Endothelial cell of umbilical vein (primary cell): ENCODE results near the gene MAP7D3. TPM values are rescaled to one million over a fixed set of nuclear protein-coding genes. Genes with fewer than 3 reads are reported as not detected.

ENCODE experiments used
- BruUV-seq: library from RNA; stranded (reverse); fragments of 400-500 nt; replicated peaks from 2 replicates; lab custom pipeline; 2021; lab: Mats Ljungman, UMichigan
- CTCF ChIA-PET: fragments of 300-600, 350-600 bp; sonication (Branson Sonifier 250); formaldehyde crosslinking; loops from one replicate; lab custom pipeline; 2021; ENCODE audit warnings: antibody characterized with exemption, inconsistent platforms; lab: Charles Lee
- POLR2A ChIA-PET: fragments of 300-600, 350-600 bp; sonication (Branson Sonifier 250); formaldehyde crosslinking; loops from one replicate; lab custom pipeline; 2021; ENCODE audit warnings: antibody characterized with exemption, inconsistent platforms; lab: Charles Lee
- DNase-seq: peaks from one replicate; pipeline ENCODE4 v3.0.0-alpha.2; 2011; ENCODE audit warnings: low read depth, low spot score
- FAIRE-seq: peaks from 2 replicates; lab custom pipeline; 2011; peaks lifted over from hg19 to GRCh38; lab: Jason Lieb, UNC
- H2AFZ ChIP-seq: 2 replicates; pipeline ENCODE4 v1.6.0; 2012; ENCODE audit warnings: low read depth, low read length, control low read depth, inconsistent platforms
- H3K27ac ChIP-seq: 2 replicates; pipeline ENCODE4 v1.5.1; 2011; ENCODE audit warnings: low read depth, mild to moderate bottlenecking, control low read depth, low read length, moderate library complexity; ENCODE audit not compliant: insufficient read depth
- H3K27me3 ChIP-seq, 2 experiments: 2 replicates each; pipeline versions ENCODE4 v1.6.0 to v1.6.1; 2011; ENCODE audit warnings: low read length in 2 of 2, mixed read lengths in 1 of 2; ENCODE audit not compliant: control insufficient read depth in 2 of 2, insufficient read depth in 2 of 2
- H3K36me3 ChIP-seq, 2 experiments: 2 replicates in 1 of 2; 3 replicates in 1 of 2; pipeline ENCODE4 v1.5.1; 2011; ENCODE audit warnings: low read length in 2 of 2, mild to moderate bottlenecking in 1 of 2, moderate library complexity in 1 of 2; ENCODE audit not compliant: control insufficient read depth in 2 of 2, insufficient read depth in 2 of 2; ENCODE audit errors: extremely low read depth in 1 of 2
- H3K4me1 ChIP-seq: 3 replicates; pipeline ENCODE4 v1.5.1; 2011; ENCODE audit warnings: mild to moderate bottlenecking, low read length; ENCODE audit not compliant: control insufficient read depth, insufficient read depth; ENCODE audit errors: extremely low read depth
- H3K4me2 ChIP-seq: 2 replicates; pipeline ENCODE4 v1.6.1; 2011; ENCODE audit warnings: low read length, control low read depth, mixed read lengths; ENCODE audit not compliant: insufficient read depth
- H3K4me3 ChIP-seq, 3 experiments: fragments of 200-600 bp in 1 of 3; sonication (generic), shearing (Covaris generic) in 1 of 3; replicated peaks in 1 of 3; 2 replicates each; pipeline ENCODE4 v1.5.1; 2011 to 2016; ENCODE audit warnings: control low read depth in 3 of 3, low read length in 3 of 3, mild to moderate bottlenecking in 2 of 3, inconsistent platforms in 1 of 3, low read depth in 1 of 3, moderate library complexity in 1 of 3; ENCODE audit not compliant: insufficient read depth in 1 of 3
- H3K79me2 ChIP-seq: 2 replicates; pipeline ENCODE4 v1.6.0; 2012; ENCODE audit warnings: low read length, inconsistent platforms; ENCODE audit not compliant: control insufficient read depth, insufficient read depth
- H3K9ac ChIP-seq: replicated peaks from 2 replicates; pipeline ENCODE3; 2011; ENCODE audit warnings: low read length, control low read depth; ENCODE audit not compliant: insufficient read depth; ENCODE audit errors: extremely low read depth
- H3K9me1 ChIP-seq: replicated peaks from 3 replicates; pipeline ENCODE4 v1.6.0; 2011; ENCODE audit warnings: mild to moderate bottlenecking, low read length; ENCODE audit not compliant: control insufficient read depth, insufficient read depth; ENCODE audit errors: extremely low read depth
- H3K9me3 ChIP-seq: replicated peaks from 2 replicates; pipeline ENCODE4 v1.5.1; 2012; ENCODE audit warnings: low read length, inconsistent platforms; ENCODE audit not compliant: control insufficient read depth, insufficient read depth
- H4K20me1 ChIP-seq: replicated peaks from 2 replicates; pipeline ENCODE3; 2011; ENCODE audit warnings: mild to moderate bottlenecking, low read length; ENCODE audit not compliant: control insufficient read depth, insufficient read depth; ENCODE audit errors: extremely low read depth
- CTCF ChIP-seq, 2 donors: IDR thresholded peaks; 1 replicate in 1 of 2; 2 replicates in 1 of 2; pipeline ENCODE4 v1.5.1; 2011; ENCODE audit warnings: low read length in 2 of 2, mild to moderate bottlenecking in 2 of 2, moderate library complexity in 2 of 2, control low read depth in 1 of 2, inconsistent platforms in 1 of 2, low read depth in 1 of 2; ENCODE audit not compliant: insufficient read depth in 1 of 2; ENCODE audit errors: extremely low read depth in 1 of 2
- EZH2 ChIP-seq: IDR thresholded peaks from 2 replicates; pipeline ENCODE4 v1.6.1; 2012; ENCODE audit warnings: borderline replicate concordance, low read depth, mild to moderate bottlenecking, moderate library complexity, low read length, inconsistent platforms; ENCODE audit not compliant: severe bottlenecking
- FOS ChIP-seq: IDR thresholded peaks from 2 replicates; pipeline ENCODE4 v1.6.1; 2011; ENCODE audit warnings: mild to moderate bottlenecking, low read length, moderate library complexity, borderline replicate concordance; ENCODE audit not compliant: insufficient read depth
- GATA2 ChIP-seq: IDR thresholded peaks from 2 replicates; pipeline ENCODE4 v1.7.0; 2011; ENCODE audit warnings: low read depth, mild to moderate bottlenecking, moderate library complexity, mixed read lengths, low read length; ENCODE audit not compliant: insufficient read length, insufficient read depth
- JUN ChIP-seq: IDR thresholded peaks from 2 replicates; pipeline ENCODE4 v1.6.1; 2011; ENCODE audit warnings: borderline replicate concordance, low read depth; ENCODE audit not compliant: insufficient read length, insufficient read depth
- MAX ChIP-seq: IDR thresholded peaks from 2 replicates; pipeline ENCODE4 v1.6.1; 2011; ENCODE audit not compliant: insufficient read depth, insufficient read length
- MYC ChIP-seq: IDR thresholded peaks from one replicate; pipeline ENCODE4 v1.6.1; 2011; ENCODE audit warnings: mild to moderate bottlenecking, low read depth, low read length
- POLR2A ChIP-seq: IDR thresholded peaks from 2 replicates; pipeline ENCODE4 v1.6.1; 2012; ENCODE audit warnings: low read depth, mild to moderate bottlenecking, control low read depth, low read length
- POLR2AphosphoS5 ChIP-seq: IDR thresholded peaks from 2 replicates; pipeline ENCODE4 v1.6.1; 2012; ENCODE audit warnings: low read depth, mild to moderate bottlenecking, control low read depth, low read length, moderate library complexity; ENCODE audit not compliant: insufficient read depth
- dilution Hi-C: fragments of 300-500 bp; cut with MboI; formaldehyde crosslinking; loops from one replicate; pipeline ENCODE4 v1.15.0; 2019; ENCODE audit warnings: low sequenced_read_pairs; ENCODE audit not compliant: extremely low pct_ligation_motif_present
- intact Hi-C: fragments of 100-400 bp; cut with micrococcal nuclease; formaldehyde crosslinking; loops from one replicate; pipeline ENCODE4 v1.10.0; 2022
- polyA plus RNA-seq, 4 experiments: library from polyadenylated mRNA; depleted of rRNA in 3 of 4; stranded (reverse) in 3 of 4; unstranded in 1 of 4; fragments of >200 nt; gene quantifications; 2 replicates each; pipeline versions ENCODE4 v1.2.1 to v1.2.3, GENCODE V29; 2011 to 2012; ENCODE audit warnings: missing spikeins in 1 of 4
- total RNA-seq: library from RNA; stranded (reverse); gene quantifications from 2 replicates; pipeline ENCODE4 v1.2.3, GENCODE V29; 2021

MAP7D3 gene
- total and polyA plus RNA-seq, 2 donors (not counting 3 experiments of a cell fraction or from before 2014, with no cell fraction given), result 6.5 to 22.8 TPM

GRCh38 chrX:136203438-136203837, 47.8 kb downstream of the MAP7D3 start:
- intact Hi-C loops, result no loop called here
- Histone ChIP-seq H3K4me3 (no peak overlapping the region), H3K79me2 (no peaks in the 10 kb centered on the region), H3K4me2 (no peak overlapping the region), H3K9me3 (no peaks in the 10 kb centered on the region), H2AFZ (no peak overlapping the region), H3K27ac (no peak overlapping the region), H3K27me3 (no peaks in the 10 kb centered on the region), H3K4me1 (peaks cover 13% of the 10 kb centered on the region), H4K20me1 (no peaks in the 10 kb centered on the region), H3K9ac (no peak overlapping the region), H3K9me1 (no peaks in the 10 kb centered on the region), H3K36me3 (no peaks in the 10 kb centered on the region)
- TF ChIP-seq GATA2 (no peak), JUN (no peak), MYC (no peak), CTCF (IDR thresholded peaks at IDR 0.05; ENCODE audit: extremely low read depth in 1 of 2, insufficient read depth in 1 of 2, low read depth in 1 of 2, low read length in 2 of 2) (no peak), POLR2A (no peak), EZH2 (no peak), POLR2AphosphoS5 (no peak), MAX (no peak), FOS (no peak)
- no TSS peak for BruUV-seq
- dilution Hi-C loops, result no loop called here
- DNase-seq, result no peak
- CTCF ChIA-PET, result interaction anchor here (1.1 to 4.2 kb wide), 6 partner anchors 15 to 175 kb away, joined by 3 to 30 read pairs (median 7); no protein-coding TSS in a partner anchor
- POLR2A ChIA-PET, result no interaction called here
- FAIRE-seq, result no peak
